GM23338 (cell line): Measurements from ENCODE around the gene GAN. TPM values are rescaled to one million over a fixed set of nuclear protein-coding genes. Genes with fewer than 3 reads are reported as not detected.

Experiments used
- ATAC-seq: fragments of 200-7000 bp; cut with Tn5 transposase; 3 replicates; pipeline ENCODE4 v1.9.1; 2020
- DNase-seq: peaks from one replicate; pipeline ENCODE4 v3.0.0-alpha.2; 2015; ENCODE audit warnings: low spot score
- H2AFZ ChIP-seq: fragments of 200-600 bp; sonication (generic); 2 replicates; pipeline ENCODE4 v1.8.0; 2016; ENCODE audit warnings: antibody characterized with exemption, mild to moderate bottlenecking, moderate library complexity
- H3F3A ChIP-seq: fragments of 200-600 bp; sonication (generic); replicated peaks from 2 replicates; pipeline ENCODE4 v1.8.0; 2017; ENCODE audit warnings: antibody characterized with exemption, mixed run types, low read depth
- H3K27ac ChIP-seq: fragments of 200-600 bp; sonication (generic); 2 replicates; pipeline ENCODE4 v1.6.1; 2016; ENCODE audit warnings: low read depth
- H3K27me3 ChIP-seq: fragments of 200-600 bp; sonication (generic); 2 replicates; pipeline ENCODE4 v1.8.0; 2016; ENCODE audit warnings: mild to moderate bottlenecking, mixed run types, moderate library complexity; ENCODE audit not compliant: insufficient read depth
- H3K36me3 ChIP-seq: fragments of 200-600 bp; sonication (generic); 2 replicates; pipeline ENCODE4 v1.8.0; 2016; ENCODE audit warnings: mild to moderate bottlenecking; ENCODE audit not compliant: insufficient read depth
- H3K4me1 ChIP-seq: fragments of 200-600 bp; sonication (generic); 2 replicates; pipeline ENCODE4 v1.8.0; 2016; ENCODE audit warnings: mild to moderate bottlenecking, moderate library complexity; ENCODE audit not compliant: insufficient read depth
- H3K4me2 ChIP-seq: fragments of 200-600 bp; sonication (generic); 2 replicates; pipeline ENCODE4 v1.7.1; 2017; ENCODE audit warnings: mixed run types
- H3K4me3 ChIP-seq: fragments of 200-600 bp; sonication (generic); 2 replicates; pipeline ENCODE4 v1.6.1; 2016; ENCODE audit warnings: mixed run types
- H3K79me2 ChIP-seq: fragments of 200-600 bp; sonication (generic); replicated peaks from 2 replicates; pipeline ENCODE4 v1.8.0; 2017; ENCODE audit warnings: mild to moderate bottlenecking; ENCODE audit not compliant: insufficient read depth
- H3K9me2 ChIP-seq: fragments of 200-600 bp; sonication (generic); 2 replicates; pipeline ENCODE4 v1.8.0; 2017; ENCODE audit not compliant: insufficient read depth
- H4K20me1 ChIP-seq: fragments of 200-600 bp; sonication (generic); replicated peaks from 2 replicates; pipeline ENCODE4 v1.8.0; 2017; ENCODE audit warnings: mild to moderate bottlenecking; ENCODE audit not compliant: insufficient read depth
- H3K27ac Mint-ChIP-seq: 2 replicates; pipeline ENCODE4 v1.8.0; 2020; ENCODE audit warnings: inconsistent platforms, mild to moderate bottlenecking, moderate library complexity, mixed read lengths
- H3K27me3 Mint-ChIP-seq: 3 replicates; pipeline ENCODE4 v1.8.0; 2022; ENCODE audit warnings: low read depth, mild to moderate bottlenecking, moderate library complexity, mixed read lengths, inconsistent platforms; ENCODE audit not compliant: insufficient read depth, poor library complexity
- H3K36me3 Mint-ChIP-seq: 3 replicates; pipeline ENCODE4 v1.8.0; 2021; ENCODE audit warnings: low read depth, mild to moderate bottlenecking, inconsistent platforms, moderate library complexity, mixed read lengths
- H3K4me1 Mint-ChIP-seq: 3 replicates; pipeline ENCODE4 v1.8.0; 2020; ENCODE audit warnings: mild to moderate bottlenecking, inconsistent platforms, mixed read lengths
- H3K4me3 Mint-ChIP-seq: 3 replicates; pipeline ENCODE4 v1.8.0; 2021; ENCODE audit warnings: moderate library complexity, mild to moderate bottlenecking, inconsistent platforms, mixed read lengths
- H3K9me3 Mint-ChIP-seq: 3 replicates; pipeline ENCODE4 v1.8.0; 2020; ENCODE audit warnings: moderate library complexity, mild to moderate bottlenecking, inconsistent platforms, mixed read lengths
- CREB1 ChIP-seq: fragments of 250-450 bp; sonication (Bioruptor Pico); IDR thresholded peaks from 2 replicates; pipeline ENCODE4 v1.5.0; 2020; ENCODE audit warnings: low read depth, mild to moderate bottlenecking, moderate library complexity
- EZH2phosphoT487 ChIP-seq: fragments of 200-600 bp; sonication (generic); IDR thresholded peaks from one replicate; pipeline ENCODE4 v1.8.1; 2018; ENCODE audit warnings: antibody characterized with exemption; ENCODE audit not compliant: unreplicated experiment
- JUNB ChIP-seq: IDR thresholded peaks from one replicate; pipeline ENCODE4 v1.6.1; 2016; ENCODE audit warnings: antibody characterized with exemption; ENCODE audit not compliant: unreplicated experiment
- NANOG ChIP-seq: IDR thresholded peaks from 2 replicates; pipeline ENCODE4 v1.6.1; 2016; ENCODE audit warnings: antibody characterized with exemption, borderline replicate concordance
- STAT1 ChIP-seq: IDR thresholded peaks from one replicate; pipeline ENCODE4 v1.6.1; 2016; ENCODE audit warnings: antibody characterized with exemption; ENCODE audit not compliant: unreplicated experiment
- ZNF114 ChIP-seq: fragments of 250-450 bp; sonication (Bioruptor Pico); IDR thresholded peaks from 2 replicates; pipeline ENCODE4 v1.5.0; 2020; ENCODE audit warnings: mild to moderate bottlenecking, moderate library complexity
- ZNF331 ChIP-seq: fragments of 250-450 bp; sonication (Bioruptor Pico); IDR thresholded peaks from 2 replicates; pipeline ENCODE4 v1.5.0; 2020; ENCODE audit warnings: low read depth, mild to moderate bottlenecking, moderate library complexity
- polyA plus RNA-seq: library from polyadenylated mRNA; unstranded; fragments of >200 nt; fragmentation: Nextera tagmentation; extraction: Ambion mirVana; gene quantifications from 2 replicates; pipeline ENCODE4 v1.2.1, GENCODE V29; 2016
- total RNA-seq: library from RNA; depleted of rRNA; stranded (reverse); fragments of >200 nt; shearing (Covaris generic); gene quantifications from 2 replicates; pipeline ENCODE4 v1.2.3, GENCODE V29; 2014
- TF ChIP-seq, protein P1 (sequence below): IDR thresholded peaks from 2 replicates; pipeline ENCODE4 v1.6.1; 2016; ENCODE audit warnings: antibody characterized with exemption
- TF ChIP-seq, protein P2 (sequence below), 2 experiments: fragments of 200-600 bp in 1 of 2; sonication (generic) in 1 of 2; conservative IDR thresholded peaks; 2 replicates each; pipeline versions ENCODE4 v1.5.1 to v1.6.1; 2016 to 2017; ENCODE audit warnings: antibody characterized with exemption in 2 of 2, low read depth in 2 of 2, mild to moderate bottlenecking in 2 of 2, moderate library complexity in 1 of 2
- TF ChIP-seq, protein P3 (sequence below): IDR thresholded peaks from one replicate; pipeline ENCODE4 v1.6.1; 2018; ENCODE audit warnings: antibody characterized with exemption; ENCODE audit not compliant: unreplicated experiment

GAN gene
- total and polyA plus RNA-seq, 2 experiments from 2014 or later: 8.1 to 28.5 TPM

DNA sequence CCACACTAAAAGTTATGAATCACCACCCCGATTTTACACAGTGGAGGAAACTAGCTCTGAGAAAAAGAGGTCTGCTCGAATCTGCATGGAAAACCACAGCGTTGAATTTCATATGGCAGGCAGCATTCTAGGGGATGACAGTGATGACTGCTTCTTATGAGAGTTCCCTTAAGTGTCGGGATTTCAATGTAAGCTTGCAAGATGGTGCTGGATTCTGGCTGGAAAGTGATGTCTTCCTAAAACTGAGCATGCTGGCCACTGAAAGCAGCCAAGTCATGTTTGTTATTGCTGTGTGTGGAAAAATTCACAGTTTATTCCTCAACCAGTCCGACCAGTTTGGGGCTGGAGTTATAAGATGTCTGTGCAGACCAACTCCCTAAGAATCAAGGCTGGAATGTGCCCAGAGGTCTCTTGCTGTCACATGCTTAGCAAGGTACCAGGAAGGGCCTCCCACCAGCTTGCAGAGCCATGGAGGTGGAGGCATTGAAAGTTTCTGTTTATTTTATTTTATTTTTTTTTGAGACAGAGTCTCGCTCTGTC is 37.2 kb upstream of the GAN start:
- Histone ChIP-seq H3K4me1 (no peaks in the 10 kb centered on the region), H4K20me1 (no peaks in the 10 kb centered on the region), H3K4me3 (no peak overlapping the region), H3K4me2 (no peak overlapping the region), H3K27me3 (no peaks in the 10 kb centered on the region), H3K27ac (no peak overlapping the region), H3K9me2 (no peaks in the 10 kb centered on the region), H3K36me3 (no peaks in the 10 kb centered on the region), H3K79me2 (no peaks in the 10 kb centered on the region), H3F3A (no peaks in the 10 kb centered on the region), H2AFZ (peak overlapping the region; percentile 72; the same call in 1 of the 2 replicates)
- H3K36me3 Mint-ChIP-seq: no peaks in the 10 kb centered on the region
- DNase-seq (no peak), ATAC-seq (no peak)
- no peak overlapping the region for H3K27ac Mint-ChIP-seq
- H3K4me3 Mint-ChIP-seq: no peak overlapping the region
- no peaks in the 10 kb centered on the region for H3K27me3 Mint-ChIP-seq
- TF ChIP-seq STAT1 (no peak), EZH2phosphoT487 (no peak), ZNF331 (CRISPR knock-in tag) (no peak), JUNB (no peak)
- TF ChIP-seq, protein P1, sequence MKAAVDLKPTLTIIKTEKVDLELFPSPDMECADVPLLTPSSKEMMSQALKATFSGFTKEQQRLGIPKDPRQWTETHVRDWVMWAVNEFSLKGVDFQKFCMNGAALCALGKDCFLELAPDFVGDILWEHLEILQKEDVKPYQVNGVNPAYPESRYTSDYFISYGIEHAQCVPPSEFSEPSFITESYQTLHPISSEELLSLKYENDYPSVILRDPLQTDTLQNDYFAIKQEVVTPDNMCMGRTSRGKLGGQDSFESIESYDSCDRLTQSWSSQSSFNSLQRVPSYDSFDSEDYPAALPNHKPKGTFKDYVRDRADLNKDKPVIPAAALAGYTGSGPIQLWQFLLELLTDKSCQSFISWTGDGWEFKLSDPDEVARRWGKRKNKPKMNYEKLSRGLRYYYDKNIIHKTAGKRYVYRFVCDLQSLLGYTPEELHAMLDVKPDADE: no peak
- TF ChIP-seq, protein P2, sequence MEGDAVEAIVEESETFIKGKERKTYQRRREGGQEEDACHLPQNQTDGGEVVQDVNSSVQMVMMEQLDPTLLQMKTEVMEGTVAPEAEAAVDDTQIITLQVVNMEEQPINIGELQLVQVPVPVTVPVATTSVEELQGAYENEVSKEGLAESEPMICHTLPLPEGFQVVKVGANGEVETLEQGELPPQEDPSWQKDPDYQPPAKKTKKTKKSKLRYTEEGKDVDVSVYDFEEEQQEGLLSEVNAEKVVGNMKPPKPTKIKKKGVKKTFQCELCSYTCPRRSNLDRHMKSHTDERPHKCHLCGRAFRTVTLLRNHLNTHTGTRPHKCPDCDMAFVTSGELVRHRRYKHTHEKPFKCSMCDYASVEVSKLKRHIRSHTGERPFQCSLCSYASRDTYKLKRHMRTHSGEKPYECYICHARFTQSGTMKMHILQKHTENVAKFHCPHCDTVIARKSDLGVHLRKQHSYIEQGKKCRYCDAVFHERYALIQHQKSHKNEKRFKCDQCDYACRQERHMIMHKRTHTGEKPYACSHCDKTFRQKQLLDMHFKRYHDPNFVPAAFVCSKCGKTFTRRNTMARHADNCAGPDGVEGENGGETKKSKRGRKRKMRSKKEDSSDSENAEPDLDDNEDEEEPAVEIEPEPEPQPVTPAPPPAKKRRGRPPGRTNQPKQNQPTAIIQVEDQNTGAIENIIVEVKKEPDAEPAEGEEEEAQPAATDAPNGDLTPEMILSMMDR (conservative IDR thresholded peaks at IDR 0.05; ENCODE audit: low read depth in 2 of 2): no peak
- TF ChIP-seq, protein P3, sequence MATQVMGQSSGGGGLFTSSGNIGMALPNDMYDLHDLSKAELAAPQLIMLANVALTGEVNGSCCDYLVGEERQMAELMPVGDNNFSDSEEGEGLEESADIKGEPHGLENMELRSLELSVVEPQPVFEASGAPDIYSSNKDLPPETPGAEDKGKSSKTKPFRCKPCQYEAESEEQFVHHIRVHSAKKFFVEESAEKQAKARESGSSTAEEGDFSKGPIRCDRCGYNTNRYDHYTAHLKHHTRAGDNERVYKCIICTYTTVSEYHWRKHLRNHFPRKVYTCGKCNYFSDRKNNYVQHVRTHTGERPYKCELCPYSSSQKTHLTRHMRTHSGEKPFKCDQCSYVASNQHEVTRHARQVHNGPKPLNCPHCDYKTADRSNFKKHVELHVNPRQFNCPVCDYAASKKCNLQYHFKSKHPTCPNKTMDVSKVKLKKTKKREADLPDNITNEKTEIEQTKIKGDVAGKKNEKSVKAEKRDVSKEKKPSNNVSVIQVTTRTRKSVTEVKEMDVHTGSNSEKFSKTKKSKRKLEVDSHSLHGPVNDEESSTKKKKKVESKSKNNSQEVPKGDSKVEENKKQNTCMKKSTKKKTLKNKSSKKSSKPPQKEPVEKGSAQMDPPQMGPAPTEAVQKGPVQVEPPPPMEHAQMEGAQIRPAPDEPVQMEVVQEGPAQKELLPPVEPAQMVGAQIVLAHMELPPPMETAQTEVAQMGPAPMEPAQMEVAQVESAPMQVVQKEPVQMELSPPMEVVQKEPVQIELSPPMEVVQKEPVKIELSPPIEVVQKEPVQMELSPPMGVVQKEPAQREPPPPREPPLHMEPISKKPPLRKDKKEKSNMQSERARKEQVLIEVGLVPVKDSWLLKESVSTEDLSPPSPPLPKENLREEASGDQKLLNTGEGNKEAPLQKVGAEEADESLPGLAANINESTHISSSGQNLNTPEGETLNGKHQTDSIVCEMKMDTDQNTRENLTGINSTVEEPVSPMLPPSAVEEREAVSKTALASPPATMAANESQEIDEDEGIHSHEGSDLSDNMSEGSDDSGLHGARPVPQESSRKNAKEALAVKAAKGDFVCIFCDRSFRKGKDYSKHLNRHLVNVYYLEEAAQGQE: no peak
- H3K4me1 Mint-ChIP-seq: no peaks in the 10 kb centered on the region
- no peaks in the 10 kb centered on the region for H3K9me3 Mint-ChIP-seq

DNA sequence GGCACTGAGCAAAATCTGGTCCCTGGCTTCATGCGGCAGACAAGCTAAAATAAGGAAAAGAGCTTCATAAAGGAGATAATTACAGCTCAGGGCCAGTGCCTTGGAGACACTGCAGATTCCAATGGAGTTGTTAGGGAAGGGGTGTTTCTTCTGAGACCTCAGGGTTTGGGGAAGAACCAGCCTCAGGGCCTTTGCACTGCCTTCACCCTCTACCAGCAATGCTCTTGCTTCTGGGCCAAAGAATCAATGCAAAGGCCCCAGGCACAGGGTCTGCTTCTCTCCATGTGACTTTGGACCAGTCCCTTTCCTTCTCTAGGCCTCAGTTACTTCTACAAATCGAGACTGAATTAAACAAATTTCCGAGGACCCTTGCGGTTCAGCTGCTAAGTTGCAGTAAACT is 36.2 kb upstream of the GAN start:
- Histone ChIP-seq H3K79me2 (no peaks in the 10 kb centered on the region), H3K4me1 (no peaks in the 10 kb centered on the region), H3K4me3 (no peak overlapping the region), H3F3A (no peaks in the 10 kb centered on the region), H2AFZ (no peak overlapping the region), H3K27me3 (no peaks in the 10 kb centered on the region), H4K20me1 (no peaks in the 10 kb centered on the region), H3K36me3 (no peaks in the 10 kb centered on the region), H3K9me2 (0 out of 2 replicates have a peak, but pooled peaks cover under 1% of the 10 kb centered on the region), H3K4me2 (no peak overlapping the region), H3K27ac (no peak overlapping the region)
- ATAC-seq (no peak), DNase-seq (no peak)
- Mint-ChIP-seq H3K36me3 (no peaks in the 10 kb centered on the region), H3K9me3 (no peaks in the 10 kb centered on the region), H3K27ac (no peak overlapping the region), H3K4me3 (no peak overlapping the region), H3K4me1 (no peaks in the 10 kb centered on the region), H3K27me3 (no peaks in the 10 kb centered on the region)
- TF ChIP-seq NANOG (no peak), ZNF114 (CRISPR knock-in tag) (no peak), CREB1 (CRISPR knock-in tag) (no peak)
